AG04450 (cell line): Measurements from ENCODE around the gene SLC66A3. TPM values are rescaled to one million over a fixed set of nuclear protein-coding genes. Genes with fewer than 3 reads are reported as not detected.

ENCODE experiments used
- CTCF ChIA-PET: fragments of 300-600, 350-600 bp; formaldehyde crosslinking; extraction: SDS; loops from one replicate; lab custom pipeline; 2022; ENCODE audit warnings: antibody characterized with exemption, inconsistent platforms; lab: Charles Lee
- POLR2A ChIA-PET: fragments of 350-600 bp; formaldehyde crosslinking; extraction: SDS; loops from one replicate; lab custom pipeline; 2021; ENCODE audit warnings: antibody characterized with exemption, inconsistent platforms; lab: Yijun Ruan, JAX
- DNase-seq: peaks from one replicate; pipeline ENCODE4 v3.0.0-alpha.2; 2011; ENCODE audit warnings: low read depth, low spot score
- H3K27ac ChIP-seq: one replicate; pipeline ENCODE4 v1.5.1; 2012; ENCODE audit warnings: low read depth, low read length, control low read depth
- H3K27me3 ChIP-seq: one replicate; pipeline ENCODE4 v1.6.0; 2012; ENCODE audit warnings: low read length; ENCODE audit not compliant: control insufficient read depth, insufficient read depth
- H3K4me3 ChIP-seq: 2 replicates; pipeline ENCODE4 v1.5.1; 2011; ENCODE audit warnings: mild to moderate bottlenecking, low read depth, low read length, control low read depth
- H3K9me3 ChIP-seq: 2 replicates; pipeline ENCODE4 v1.5.1; 2012; ENCODE audit warnings: low read length; ENCODE audit not compliant: control insufficient read depth, insufficient read depth
- CTCF ChIP-seq: IDR thresholded peaks from 2 replicates; pipeline ENCODE4 v1.5.1; 2011; ENCODE audit warnings: low read depth, low read length, control low read depth, inconsistent platforms
- polyA plus RNA-seq: library from polyadenylated mRNA; depleted of rRNA; stranded (reverse); fragments of >200 nt; gene quantifications from 2 replicates; pipeline ENCODE4 v1.2.3, GENCODE V29; 2011; rRNA removed

The SLC66A3 gene
- polyA plus RNA-seq, 1 experiment: 40.1 TPM

GRCh38 chr2:11220445-11220844, 65.2 kb downstream of the SLC66A3 start:
- no peak for TF ChIP-seq CTCF
- H3K27me3 ChIP-seq: no peaks in the 10 kb centered on the region
- no peak for DNase-seq
- no peaks in the 10 kb centered on the region for H3K9me3 ChIP-seq
- no peak overlapping the region for H3K4me3 ChIP-seq
- CTCF ChIA-PET: interaction anchor here (0.7 to 1.6 kb wide), 4 partner anchors 14 to 388 kb away, joined by 3 to 11 read pairs (median 4); a partner anchor contains a TSS
- POLR2A ChIA-PET: no interaction called here
- no peak overlapping the region for H3K27ac ChIP-seq

GRCh38 chr2:11222845-11223244, 67.6 kb downstream of the SLC66A3 start:
- POLR2A ChIA-PET: no interaction called here
- no peak for TF ChIP-seq CTCF

GRCh38 chr2:11224887-11225286, 69.6 kb downstream of the SLC66A3 start:
- H3K27ac ChIP-seq: no peak overlapping the region
- no peak for DNase-seq
- ChIA-PET POLR2A (no interaction called here), CTCF (interaction anchor here (0.8 to 1.2 kb wide), 3 partner anchors 10 to 222 kb away, joined by 3 read pairs; no protein-coding TSS in a partner anchor)
- no peak overlapping the region for H3K4me3 ChIP-seq
- no peaks in the 10 kb centered on the region for H3K9me3 ChIP-seq
- TF ChIP-seq CTCF: no peak
- H3K27me3 ChIP-seq: no peaks in the 10 kb centered on the region

More at GRCh38 chr2:11222845-11223244, 67.6 kb downstream of the SLC66A3 start:
- H3K4me3 ChIP-seq: no peak overlapping the region
- no peak for DNase-seq
- no peaks in the 10 kb centered on the region for H3K27me3 ChIP-seq
- H3K9me3 ChIP-seq: no peaks in the 10 kb centered on the region
- CTCF ChIA-PET: no interaction called here
- H3K27ac ChIP-seq: no peak overlapping the region

GRCh38 chr2:11227595-11227994, 72.3 kb downstream of the SLC66A3 start:
- no peaks in the 10 kb centered on the region for H3K9me3 ChIP-seq
- H3K4me3 ChIP-seq: no peak overlapping the region
- no peaks in the 10 kb centered on the region for H3K27me3 ChIP-seq
- H3K27ac ChIP-seq: no peak overlapping the region
- no peak for TF ChIP-seq CTCF
- no peak for DNase-seq
- CTCF ChIA-PET: interaction anchor here (1.2 to 1.8 kb wide), 3 partner anchors 95 to 219 kb away, joined by 3 to 8 read pairs (median 3); no protein-coding TSS in a partner anchor
- POLR2A ChIA-PET: no interaction called here

Other genes starting within 250 kb of the SLC66A3 start
- gene KCNF1, start 243.5 kb upstream of the SLC66A3 start, polyA plus RNA-seq: 1.0 and 1.1 TPM in 2 replicates
- 21.9 and 28.2 TPM in 2 replicates for gene ROCK2, start 189.2 kb downstream of the SLC66A3 start, polyA plus RNA-seq